CD4-positive, alpha-beta T cell treated with Interleukin-15 for 4 hours (primary cell): ENCODE results near the gene PHLDB1.

Experiments used
- DNase-seq: peaks from one replicate; pipeline ENCODE4 v3.0.0-alpha.2; 2020; ENCODE audit warnings: low spot score

PHLDB1 gene

GRCh38 chr11:118622376-118623268, 15.2 kb downstream of the PHLDB1 start:
- DNase-seq: no peak

DNA sequence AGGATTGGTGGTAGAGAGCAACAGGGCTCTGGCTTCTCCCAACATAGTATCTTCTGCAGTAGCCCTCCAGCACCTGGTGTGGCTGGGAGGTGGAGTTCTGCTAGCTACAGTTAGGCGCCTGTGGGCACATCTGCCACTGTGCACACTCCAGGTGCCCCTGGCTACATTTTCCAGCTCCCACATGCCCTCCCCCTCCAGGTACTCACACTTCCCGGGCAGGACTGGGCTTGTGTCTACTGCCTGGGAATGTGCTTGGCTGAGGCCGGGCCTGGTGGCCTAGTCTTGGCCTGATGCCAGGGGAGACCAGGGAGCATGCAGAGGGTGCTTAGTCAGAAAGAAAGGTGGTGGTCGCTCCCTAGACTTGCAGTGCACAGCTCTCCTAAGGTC, 15.8 kb downstream of the PHLDB1 start:
- no peak for DNase-seq

DNA sequence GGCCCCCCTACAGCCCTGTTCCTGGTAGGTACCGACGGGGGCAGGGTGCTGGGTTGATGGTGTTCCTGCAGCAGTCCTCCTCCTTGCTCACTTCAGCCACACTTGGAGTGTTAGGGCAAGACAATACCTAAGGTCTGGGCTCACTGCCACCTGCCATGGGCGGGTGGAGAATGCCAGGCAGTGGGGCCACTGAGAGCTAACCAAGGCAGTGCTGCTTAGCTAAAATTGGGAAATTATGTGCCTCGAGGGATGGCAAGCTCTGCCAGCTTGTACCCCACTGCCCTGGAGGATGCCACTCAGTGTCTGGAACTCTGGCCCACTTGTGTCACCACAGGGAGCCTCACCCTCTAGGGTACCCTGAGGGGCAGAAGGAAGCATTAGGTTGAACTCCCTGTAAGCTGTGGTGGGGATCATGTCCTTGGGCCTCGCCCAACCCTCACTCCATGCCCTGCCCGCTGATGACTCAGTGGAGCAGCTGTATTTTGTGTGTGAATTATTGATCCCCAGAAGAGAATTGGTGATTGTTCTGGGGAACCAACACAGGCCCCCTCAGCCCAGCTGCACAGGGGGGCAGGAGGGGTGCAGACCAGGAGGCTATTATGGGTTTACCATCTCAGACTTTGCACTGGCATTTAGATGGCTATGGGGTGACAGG, 17.7 kb downstream of the PHLDB1 start:
- DNase-seq: no peak

- no peak for DNase-seq
Observed at GRCh38 chr11:118625976-118626375, 18.6 kb downstream of the PHLDB1 start.

DNA sequence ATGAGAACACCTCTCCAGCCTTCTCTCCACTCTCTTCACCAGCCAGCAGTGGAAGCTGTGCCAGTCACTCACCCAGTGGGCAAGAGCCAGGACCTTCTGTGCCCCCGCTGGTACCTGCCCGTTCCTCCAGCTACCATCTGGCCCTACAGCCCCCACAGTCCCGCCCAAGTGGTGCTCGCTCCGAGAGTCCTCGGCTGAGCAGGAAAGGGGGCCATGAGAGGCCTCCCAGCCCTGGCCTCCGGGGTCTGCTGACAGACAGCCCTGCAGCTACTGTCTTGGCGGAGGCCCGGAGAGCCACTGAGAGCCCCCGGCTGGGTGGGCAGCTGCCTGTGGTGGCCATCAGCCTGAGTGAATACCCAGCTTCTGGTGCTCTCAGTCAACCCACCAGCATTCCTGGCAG, 20.2 kb downstream of the PHLDB1 start:
- no peak for DNase-seq

GRCh38 chr11:118628031-118628430, 20.6 kb downstream of the PHLDB1 start:
- no peak for DNase-seq

DNA sequence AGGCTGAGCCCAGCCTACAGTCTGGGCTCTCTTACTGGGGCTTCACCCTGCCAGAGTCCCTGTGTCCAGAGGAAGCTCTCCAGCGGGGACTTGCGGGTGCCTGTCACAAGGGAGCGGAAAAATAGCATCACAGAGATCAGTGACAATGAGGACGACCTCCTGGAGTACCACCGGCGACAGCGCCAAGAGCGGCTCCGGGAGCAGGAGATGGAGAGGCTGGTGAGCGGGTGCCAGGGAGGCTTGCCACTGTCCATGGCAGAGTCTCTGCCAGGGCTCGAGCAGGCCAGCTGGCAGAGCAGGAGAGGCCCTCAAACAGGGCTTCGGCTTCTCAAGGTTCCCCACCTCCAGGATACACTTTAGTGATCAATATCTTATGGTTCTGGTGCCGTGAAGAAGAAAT, 21.0 kb downstream of the PHLDB1 start:
- no peak for DNase-seq

GRCh38 chr11:118628861-118629549, 21.6 kb downstream of the PHLDB1 start:
- DNase-seq: no peak

- no peak for DNase-seq
Observed at GRCh38 chr11:118629761-118630661, 22.6 kb downstream of the PHLDB1 start.

DNA sequence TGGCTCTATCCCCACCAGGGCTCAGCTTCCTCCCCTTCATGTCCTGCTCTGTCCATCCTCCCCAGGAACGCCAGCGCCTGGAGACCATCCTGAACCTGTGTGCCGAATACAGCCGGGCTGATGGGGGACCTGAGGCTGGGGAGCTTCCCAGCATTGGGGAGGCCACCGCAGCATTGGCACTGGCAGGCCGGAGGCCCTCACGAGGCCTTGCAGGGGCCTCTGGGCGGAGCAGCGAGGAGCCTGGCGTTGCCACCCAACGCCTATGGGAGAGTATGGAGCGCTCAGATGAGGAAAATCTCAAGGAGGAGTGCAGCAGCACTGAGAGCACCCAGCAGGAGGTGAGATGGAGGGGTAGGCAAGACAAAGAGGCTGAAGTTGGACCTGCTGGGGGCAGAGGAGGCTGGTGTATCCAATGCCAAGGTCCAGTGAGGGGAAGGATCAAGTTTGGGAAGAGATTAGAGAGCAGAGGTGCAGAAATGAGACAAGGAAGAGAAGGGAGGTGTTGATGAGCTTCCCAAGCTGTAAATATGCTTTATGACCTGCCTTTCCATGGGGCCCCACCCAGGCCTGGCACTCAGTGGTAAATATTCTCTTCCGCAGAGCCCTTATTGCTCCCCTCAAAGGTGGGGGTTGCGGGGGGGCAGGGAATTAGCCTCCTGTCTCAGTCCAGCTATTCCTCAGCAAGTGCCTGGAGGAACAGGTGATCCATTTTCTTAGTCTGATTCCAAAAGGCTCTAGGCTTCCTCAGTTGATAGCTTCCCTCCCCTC, 23.9 kb downstream of the PHLDB1 start:
- DNase-seq: no peak

GRCh38 chr11:118632577-118633318, 25.3 kb downstream of the PHLDB1 start:
- no peak for DNase-seq

- no peak for DNase-seq
Observed at GRCh38 chr11:118633319-118633690, 25.9 kb downstream of the PHLDB1 start.

DNA sequence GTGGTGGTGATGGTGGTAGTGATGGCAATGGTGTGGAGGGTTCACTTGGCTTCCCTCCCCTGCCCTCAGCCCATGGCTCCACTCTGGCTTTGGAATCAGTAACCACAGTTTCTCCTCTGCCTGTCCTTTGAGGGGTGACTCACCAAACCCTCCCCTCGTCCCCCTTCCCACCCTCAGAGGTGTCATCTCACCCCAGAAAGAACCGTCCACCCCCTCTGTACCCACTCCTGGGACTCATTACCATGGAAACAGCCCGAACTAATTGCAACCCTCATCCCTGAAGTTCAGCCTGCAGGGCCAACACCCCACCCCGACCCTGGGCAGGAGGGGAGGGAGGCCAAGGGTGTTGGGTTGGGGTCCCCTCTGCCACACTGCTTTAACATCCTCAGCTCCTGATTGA, 26.6 kb downstream of the PHLDB1 start:
- DNase-seq: no peak

DNA sequence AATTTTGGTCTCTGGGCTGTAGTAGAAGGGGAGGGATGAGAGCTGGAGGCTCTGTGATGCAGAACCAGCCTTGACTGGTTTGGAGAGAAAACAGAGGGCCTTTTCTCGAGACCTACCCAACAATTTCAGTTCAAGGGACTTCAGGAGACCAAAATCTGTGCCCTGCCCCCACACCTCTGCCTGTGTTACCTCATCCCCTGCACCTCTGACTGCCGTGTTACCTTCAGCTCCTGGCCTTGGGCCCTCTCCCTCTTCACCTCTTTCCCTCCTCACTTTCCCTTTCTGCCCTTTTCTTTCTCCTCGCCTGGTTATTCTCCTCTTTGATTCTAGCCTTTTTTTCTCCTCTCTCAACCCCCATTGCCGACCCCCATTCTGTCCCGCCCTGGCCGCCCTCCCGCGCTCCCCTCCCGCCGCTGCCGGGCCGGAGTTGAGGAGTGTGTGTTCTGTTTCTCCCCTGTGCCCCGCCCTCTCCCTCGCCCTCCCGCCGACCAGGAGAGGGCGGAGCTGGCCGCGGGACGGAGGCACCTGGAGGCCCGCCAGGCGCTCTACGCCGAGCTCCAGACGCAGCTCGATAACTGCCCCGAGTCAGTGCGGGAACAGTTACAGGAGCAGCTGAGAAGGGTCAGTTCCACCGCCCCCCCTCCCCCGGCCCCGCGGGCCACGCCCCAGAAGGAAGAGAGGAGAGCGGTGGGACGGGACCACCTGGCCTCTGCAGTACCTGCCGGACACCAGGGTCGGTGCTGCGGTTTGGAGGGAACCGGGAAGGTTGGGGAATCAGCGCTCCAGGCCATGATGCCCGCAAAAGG, 27.2 kb downstream of the PHLDB1 start:
- DNase-seq: no peak

DNA sequence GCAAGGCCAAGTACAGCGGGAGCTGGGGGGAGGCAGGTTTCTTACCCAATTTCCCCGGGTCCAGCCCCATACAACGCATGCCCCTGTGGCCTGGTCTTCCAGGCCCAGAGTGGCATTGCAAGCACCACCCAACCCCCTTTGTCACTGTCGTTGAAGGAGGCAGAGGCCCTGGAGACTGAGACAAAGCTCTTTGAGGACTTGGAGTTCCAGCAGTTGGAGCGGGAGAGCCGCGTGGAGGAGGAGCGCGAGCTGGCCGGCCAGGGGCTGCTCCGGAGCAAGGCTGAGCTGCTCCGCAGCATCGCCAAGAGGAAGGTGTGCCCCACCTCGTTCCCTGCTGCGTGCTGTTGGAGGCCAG, 27.8 kb downstream of the PHLDB1 start:
- DNase-seq: no peak

GRCh38 chr11:118635642-118636041, 28.2 kb downstream of the PHLDB1 start:
- DNase-seq: no peak

GRCh38 chr11:118636569-118637290, 29.3 kb downstream of the PHLDB1 start:
- DNase-seq: no peak

- DNase-seq: no peak
Observed at GRCh38 chr11:118638726-118639125, 31.3 kb downstream of the PHLDB1 start.

GRCh38 chr11:118639899-118640298, 32.5 kb downstream of the PHLDB1 start:
- no peak for DNase-seq
